Smooth muscle cell (in vitro differentiated cells): ENCODE results near the gene VIT. TPM values are rescaled to one million over a fixed set of nuclear protein-coding genes. Genes with fewer than 3 reads are reported as not detected.

Experiments
- DNase-seq: peaks from one replicate; lab custom pipeline; 2025; ENCODE audit not compliant: unreplicated experiment; lab: John Stamatoyannopoulos, UW
- H2AFZ ChIP-seq: fragments of 200-600 bp; sonication (generic); 2 replicates; pipeline ENCODE4 v1.6.0; 2016; ENCODE audit warnings: antibody characterized with exemption, low read depth, mild to moderate bottlenecking
- H3F3A ChIP-seq: fragments of 200-600 bp; sonication (generic); 2 replicates; pipeline ENCODE4 v1.6.0; 2017; ENCODE audit warnings: antibody characterized with exemption, low read depth
- H3K27ac ChIP-seq: fragments of 200-600 bp; sonication (generic); 2 replicates; pipeline ENCODE4 v1.5.1; 2016; ENCODE audit warnings: low read depth, mild to moderate bottlenecking
- H3K27me3 ChIP-seq: fragments of 200-600 bp; sonication (generic); 2 replicates; pipeline ENCODE4 v1.6.1; 2016; ENCODE audit warnings: low read depth, mild to moderate bottlenecking
- H3K36me3 ChIP-seq: fragments of 200-600 bp; sonication (generic); 2 replicates; pipeline ENCODE4 v1.5.1; 2016; ENCODE audit warnings: low read depth
- H3K4me1 ChIP-seq: fragments of 200-600 bp; sonication (generic); 2 replicates; pipeline ENCODE4 v1.5.1; 2016; ENCODE audit warnings: low read depth
- H3K4me2 ChIP-seq: fragments of 200-600 bp; sonication (generic); 2 replicates; pipeline ENCODE4 v1.6.0; 2016; ENCODE audit warnings: mild to moderate bottlenecking
- H3K4me3 ChIP-seq: fragments of 200-600 bp; sonication (generic); 2 replicates; pipeline ENCODE4 v1.5.1; 2016; ENCODE audit warnings: mild to moderate bottlenecking
- H3K79me2 ChIP-seq: fragments of 200-600 bp; sonication (generic); 2 replicates; pipeline ENCODE4 v1.6.0; 2016; ENCODE audit warnings: low read depth, mild to moderate bottlenecking
- H3K9ac ChIP-seq: fragments of 200-600 bp; sonication (generic); 2 replicates; pipeline ENCODE4 v1.6.0; 2016; ENCODE audit warnings: low read depth
- H3K9me3 ChIP-seq: fragments of 200-600 bp; sonication (generic); replicated peaks from 2 replicates; pipeline ENCODE4 v1.5.1; 2016; ENCODE audit warnings: low read depth
- H4K20me1 ChIP-seq: fragments of 200-600 bp; sonication (generic); 2 replicates; pipeline ENCODE4 v1.6.0; 2016; ENCODE audit warnings: low read depth
- CTCF ChIP-seq: fragments of 200-600 bp; sonication (generic); IDR thresholded peaks from 2 replicates; pipeline ENCODE4 v1.5.1; 2017; ENCODE audit warnings: borderline replicate concordance, mild to moderate bottlenecking, antibody characterized with exemption; ENCODE audit not compliant: insufficient read depth, poor library complexity, severe bottlenecking
- WGBS: methylation state at CpG from one replicate; pipeline ENCODE4 v1.1.7; 2016; ENCODE audit warnings: low lambda C conversion rate; 5-methylcytosine and 5-hydroxymethylcytosine counted together
- polyA plus RNA-seq: library from polyadenylated mRNA; unstranded; fragments of >200 nt; fragmentation: Nextera tagmentation; extraction: Ambion mirVana; gene quantifications from 2 replicates; pipeline ENCODE4 v1.2.1, GENCODE V29; 2016
- total RNA-seq: library from RNA; depleted of rRNA; stranded (reverse); fragments of >200 nt; gene quantifications from 2 replicates; pipeline ENCODE4 v1.2.3, GENCODE V29; 2014

Gene VIT
- total and polyA plus RNA-seq, 2 experiments from 2014 or later, result 0.13 TPM; not detected in 1

- no peaks in the 10 kb centered on the region for H3K36me3 ChIP-seq
- H3K4me2 ChIP-seq, result peak overlapping the region; percentile 20
- no peak overlapping the region for H3K9ac ChIP-seq
- no peak overlapping the region for H3K27ac ChIP-seq
- peak; percentile 74 for TF ChIP-seq CTCF
- no peak overlapping the region for H3K4me3 ChIP-seq
- 9% methylated on average over 4 of the region's 4 CpGs for WGBS
- no peaks in the 10 kb centered on the region for H4K20me1 ChIP-seq
- H3K27me3 ChIP-seq, result no peaks in the 10 kb centered on the region
- H3F3A ChIP-seq, result no peaks in the 10 kb centered on the region
- H2AFZ ChIP-seq, result no peak overlapping the region
- DNase-seq, result no peak
- no peaks in the 10 kb centered on the region for H3K79me2 ChIP-seq
- H3K9me3 ChIP-seq, result no peaks in the 10 kb centered on the region
- peaks cover 4% of the 10 kb centered on the region for H3K4me1 ChIP-seq
Observed at GRCh38 chr2:36780231-36780839, 83.8 kb downstream of the VIT start.

- Histone ChIP-seq H4K20me1 (no peaks in the 10 kb centered on the region), H3F3A (no peaks in the 10 kb centered on the region), H3K4me3 (no peak overlapping the region), H3K9me3 (no peaks in the 10 kb centered on the region), H3K27me3 (no peaks in the 10 kb centered on the region), H3K9ac (no peak overlapping the region), H2AFZ (no peak overlapping the region), H3K4me2 (no peak overlapping the region), H3K4me1 (peaks cover 4% of the 10 kb centered on the region), H3K27ac (no peak overlapping the region), H3K36me3 (no peaks in the 10 kb centered on the region), H3K79me2 (no peaks in the 10 kb centered on the region)
- DNase-seq, result no peak
- TF ChIP-seq CTCF, result no peak
- WGBS, result 81% methylated on average over 19 of the region's 19 CpGs
Observed at GRCh38 chr2:36781907-36782720, 85.6 kb downstream of the VIT start.

GRCh38 chr2:36783246-36783645 lies 86.7 kb downstream of the VIT start:
- Histone ChIP-seq H4K20me1 (no peaks in the 10 kb centered on the region), H3K27me3 (no peaks in the 10 kb centered on the region), H3F3A (no peaks in the 10 kb centered on the region), H3K4me2 (no peak overlapping the region), H3K4me1 (peaks cover 4% of the 10 kb centered on the region), H3K36me3 (no peaks in the 10 kb centered on the region), H3K79me2 (no peaks in the 10 kb centered on the region), H2AFZ (no peak overlapping the region), H3K9ac (no peak overlapping the region), H3K4me3 (no peak overlapping the region), H3K9me3 (no peaks in the 10 kb centered on the region), H3K27ac (no peak overlapping the region)
- DNase-seq, result no peak
- WGBS, result 43% methylated on average over 2 of the region's 2 CpGs
- no peak for TF ChIP-seq CTCF
